HL-60 (cell line): ENCODE results near the gene TPGS1.

Experiments
- POLR2AphosphoS5 ChIP-seq: IDR thresholded peaks from 2 replicates; pipeline ENCODE4 v1.6.1; 2012; ENCODE audit warnings: low read depth
- SPI1 ChIP-seq: IDR thresholded peaks from 2 replicates; pipeline ENCODE4 v1.6.1; 2012; ENCODE audit warnings: low read depth, mild to moderate bottlenecking, borderline replicate concordance
- TF ChIP-seq, protein P1 (sequence below): IDR thresholded peaks from one replicate; pipeline ENCODE4 v1.5.1; 2011; ENCODE audit warnings: low read length, control low read depth, inconsistent platforms; ENCODE audit not compliant: insufficient read depth
- TF ChIP-seq, protein P2 (sequence below): IDR thresholded peaks from 2 replicates; pipeline ENCODE4 v1.6.1; 2012; ENCODE audit warnings: low read depth; ENCODE audit not compliant: insufficient replicate concordance

DNA sequence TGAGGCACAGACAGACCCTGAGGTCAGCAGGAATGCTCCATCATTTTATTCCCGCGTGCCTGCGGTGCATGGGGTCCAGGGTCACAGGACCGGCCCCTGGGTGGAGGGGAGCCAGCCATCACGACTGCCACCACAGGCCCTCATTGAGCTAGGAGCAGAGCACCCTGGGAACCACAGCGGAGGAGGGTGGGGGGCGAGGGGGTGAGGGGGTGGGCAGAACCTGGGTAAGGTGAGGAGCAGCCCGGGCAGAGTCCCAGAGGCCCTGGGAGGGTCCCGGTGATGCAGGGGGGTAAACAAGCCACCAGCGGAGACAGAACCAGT, 12.3 kb upstream of the TPGS1 start:
- TF ChIP-seq, protein P1, sequence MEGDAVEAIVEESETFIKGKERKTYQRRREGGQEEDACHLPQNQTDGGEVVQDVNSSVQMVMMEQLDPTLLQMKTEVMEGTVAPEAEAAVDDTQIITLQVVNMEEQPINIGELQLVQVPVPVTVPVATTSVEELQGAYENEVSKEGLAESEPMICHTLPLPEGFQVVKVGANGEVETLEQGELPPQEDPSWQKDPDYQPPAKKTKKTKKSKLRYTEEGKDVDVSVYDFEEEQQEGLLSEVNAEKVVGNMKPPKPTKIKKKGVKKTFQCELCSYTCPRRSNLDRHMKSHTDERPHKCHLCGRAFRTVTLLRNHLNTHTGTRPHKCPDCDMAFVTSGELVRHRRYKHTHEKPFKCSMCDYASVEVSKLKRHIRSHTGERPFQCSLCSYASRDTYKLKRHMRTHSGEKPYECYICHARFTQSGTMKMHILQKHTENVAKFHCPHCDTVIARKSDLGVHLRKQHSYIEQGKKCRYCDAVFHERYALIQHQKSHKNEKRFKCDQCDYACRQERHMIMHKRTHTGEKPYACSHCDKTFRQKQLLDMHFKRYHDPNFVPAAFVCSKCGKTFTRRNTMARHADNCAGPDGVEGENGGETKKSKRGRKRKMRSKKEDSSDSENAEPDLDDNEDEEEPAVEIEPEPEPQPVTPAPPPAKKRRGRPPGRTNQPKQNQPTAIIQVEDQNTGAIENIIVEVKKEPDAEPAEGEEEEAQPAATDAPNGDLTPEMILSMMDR = no peak
- TF ChIP-seq, protein P2, sequence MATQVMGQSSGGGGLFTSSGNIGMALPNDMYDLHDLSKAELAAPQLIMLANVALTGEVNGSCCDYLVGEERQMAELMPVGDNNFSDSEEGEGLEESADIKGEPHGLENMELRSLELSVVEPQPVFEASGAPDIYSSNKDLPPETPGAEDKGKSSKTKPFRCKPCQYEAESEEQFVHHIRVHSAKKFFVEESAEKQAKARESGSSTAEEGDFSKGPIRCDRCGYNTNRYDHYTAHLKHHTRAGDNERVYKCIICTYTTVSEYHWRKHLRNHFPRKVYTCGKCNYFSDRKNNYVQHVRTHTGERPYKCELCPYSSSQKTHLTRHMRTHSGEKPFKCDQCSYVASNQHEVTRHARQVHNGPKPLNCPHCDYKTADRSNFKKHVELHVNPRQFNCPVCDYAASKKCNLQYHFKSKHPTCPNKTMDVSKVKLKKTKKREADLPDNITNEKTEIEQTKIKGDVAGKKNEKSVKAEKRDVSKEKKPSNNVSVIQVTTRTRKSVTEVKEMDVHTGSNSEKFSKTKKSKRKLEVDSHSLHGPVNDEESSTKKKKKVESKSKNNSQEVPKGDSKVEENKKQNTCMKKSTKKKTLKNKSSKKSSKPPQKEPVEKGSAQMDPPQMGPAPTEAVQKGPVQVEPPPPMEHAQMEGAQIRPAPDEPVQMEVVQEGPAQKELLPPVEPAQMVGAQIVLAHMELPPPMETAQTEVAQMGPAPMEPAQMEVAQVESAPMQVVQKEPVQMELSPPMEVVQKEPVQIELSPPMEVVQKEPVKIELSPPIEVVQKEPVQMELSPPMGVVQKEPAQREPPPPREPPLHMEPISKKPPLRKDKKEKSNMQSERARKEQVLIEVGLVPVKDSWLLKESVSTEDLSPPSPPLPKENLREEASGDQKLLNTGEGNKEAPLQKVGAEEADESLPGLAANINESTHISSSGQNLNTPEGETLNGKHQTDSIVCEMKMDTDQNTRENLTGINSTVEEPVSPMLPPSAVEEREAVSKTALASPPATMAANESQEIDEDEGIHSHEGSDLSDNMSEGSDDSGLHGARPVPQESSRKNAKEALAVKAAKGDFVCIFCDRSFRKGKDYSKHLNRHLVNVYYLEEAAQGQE = no peak
- TF ChIP-seq POLR2AphosphoS5 = no peak
- no peak for TF ChIP-seq SPI1
